ENCODE results near the gene RNF5. TPM values are rescaled to one million over a fixed set of nuclear protein-coding genes. Genes with fewer than 3 reads are reported as not detected.

RNF5 gene
- total and polyA plus RNA-seq, 2 donors (not counting 1 experiment from before 2014, with no cell fraction given): 25.5 to 40.7 TPM

DNA sequence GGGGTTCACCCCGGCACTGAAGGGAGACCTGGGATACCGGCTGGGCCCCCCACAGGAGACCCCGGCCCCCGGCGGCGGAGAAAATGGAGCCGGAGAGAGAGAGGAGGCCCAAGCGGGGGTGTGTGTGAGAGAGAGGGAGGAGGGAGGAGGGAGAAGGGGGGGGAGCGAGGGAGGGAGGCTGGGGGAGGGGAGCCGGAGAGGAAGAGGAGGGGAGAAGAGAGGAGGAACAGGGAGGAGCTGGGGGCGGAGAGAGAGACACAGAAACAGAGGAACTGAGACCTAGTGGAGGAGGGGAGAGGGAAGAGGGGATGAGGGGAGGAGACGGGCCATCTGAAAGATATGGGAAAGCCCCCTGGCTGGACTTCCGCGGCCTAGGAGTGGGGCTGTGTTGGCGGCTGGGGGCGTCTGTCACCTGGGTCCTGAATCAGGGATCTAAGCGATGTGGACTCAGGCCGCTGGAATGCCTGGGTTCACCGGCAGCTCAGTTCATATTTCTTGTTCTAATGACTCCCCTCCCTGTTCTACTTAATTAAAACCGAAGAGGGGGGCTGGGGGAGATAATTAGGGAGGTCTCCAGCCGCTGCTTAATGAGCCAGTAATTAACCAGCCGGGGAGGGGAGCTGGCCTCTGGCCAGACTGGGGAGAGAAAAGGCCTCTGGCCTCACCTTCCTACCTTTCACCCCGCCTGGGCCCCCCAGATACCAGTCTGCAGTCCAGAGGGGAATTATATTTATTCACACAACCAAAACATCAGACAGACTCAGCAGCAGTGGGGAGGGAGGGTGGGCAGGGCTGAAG, 12.0 kb downstream of the RNF5 start, which contains the start of gene PBX2:
TSS of gene PBX2 (minus strand) at position 149 of the 798 bp plus-strand sequence. CDS start 287 bp downstream, outside the sequence.
- no peaks in the 10 kb centered on the region for H3K27me3 Mint-ChIP-seq
- Histone ChIP-seq H3K27me3 (replicated peaks in 1 of 4; ENCODE audit: control extremely low read depth in 1 of 4, control insufficient read depth in 3 of 4, insufficient read depth in 4 of 4, low read length in 3 of 4) (no peaks in the 10 kb centered on the region), H3K4me2 (replicated peaks; ENCODE audit: low read depth, low read length, poor library complexity, severe bottlenecking) (peak within 1 kb of the TSS; percentile 91), H4K20me1 (ENCODE audit: control insufficient read depth, insufficient read depth, low read length, poor library complexity, severe bottlenecking) (no peaks in the 10 kb centered on the region), H3K4me3 (ENCODE audit: control extremely low read depth in 1 of 5, extremely low read depth in 1 of 5, insufficient read depth in 1 of 5, low read depth in 2 of 5, low read length in 4 of 5) (peak within 1 kb of the TSS; percentile 74 to 99 (median 95)), H3K4me1 (ENCODE audit: control insufficient read depth in 2 of 2, insufficient read depth in 2 of 2, low read length in 2 of 2) (peaks cover 55 to 74% of the 10 kb centered on the region in 2 donors), H2AFZ (ENCODE audit: insufficient read depth, low read depth, low read length, poor library complexity, severe bottlenecking) (peak within 1 kb of the TSS; percentile 41), H3K27ac (ENCODE audit: low read length in 2 of 2) (peak within 1 kb of the TSS; percentile 93 to 97), H3K9me3 (ENCODE audit: control extremely low read depth in 1 of 3, control insufficient read depth in 2 of 3, insufficient read depth in 1 of 3, low read length in 2 of 3) (no peaks in the 10 kb centered on the region), H3K36me3 (replicated peaks in 1 of 2; ENCODE audit: control extremely low read depth in 1 of 2, control insufficient read depth in 1 of 2, extremely low read depth in 1 of 2, insufficient read depth in 2 of 2, low read length in 1 of 2) (peaks cover 0 to 37% of the 10 kb centered on the region in 2 experiments), H3K79me2 (ENCODE audit: control insufficient read depth, insufficient read depth, low read length) (peaks cover 58% of the 10 kb centered on the region), H3K9ac (ENCODE audit: low read length) (peak within 1 kb of the TSS; percentile 96)
- ATAC-seq (ENCODE audit: low read depth): peak; percentile 86
- H3K27ac Mint-ChIP-seq: peak within 1 kb of the TSS; percentile 96
- no peak for TF ChIP-seq EZH2 (IDR thresholded peaks at IDR 0.05; ENCODE audit: borderline replicate concordance, insufficient read depth, low read depth, low read length, poor library complexity, severe bottlenecking)
- TF ChIP-seq, protein P1, sequence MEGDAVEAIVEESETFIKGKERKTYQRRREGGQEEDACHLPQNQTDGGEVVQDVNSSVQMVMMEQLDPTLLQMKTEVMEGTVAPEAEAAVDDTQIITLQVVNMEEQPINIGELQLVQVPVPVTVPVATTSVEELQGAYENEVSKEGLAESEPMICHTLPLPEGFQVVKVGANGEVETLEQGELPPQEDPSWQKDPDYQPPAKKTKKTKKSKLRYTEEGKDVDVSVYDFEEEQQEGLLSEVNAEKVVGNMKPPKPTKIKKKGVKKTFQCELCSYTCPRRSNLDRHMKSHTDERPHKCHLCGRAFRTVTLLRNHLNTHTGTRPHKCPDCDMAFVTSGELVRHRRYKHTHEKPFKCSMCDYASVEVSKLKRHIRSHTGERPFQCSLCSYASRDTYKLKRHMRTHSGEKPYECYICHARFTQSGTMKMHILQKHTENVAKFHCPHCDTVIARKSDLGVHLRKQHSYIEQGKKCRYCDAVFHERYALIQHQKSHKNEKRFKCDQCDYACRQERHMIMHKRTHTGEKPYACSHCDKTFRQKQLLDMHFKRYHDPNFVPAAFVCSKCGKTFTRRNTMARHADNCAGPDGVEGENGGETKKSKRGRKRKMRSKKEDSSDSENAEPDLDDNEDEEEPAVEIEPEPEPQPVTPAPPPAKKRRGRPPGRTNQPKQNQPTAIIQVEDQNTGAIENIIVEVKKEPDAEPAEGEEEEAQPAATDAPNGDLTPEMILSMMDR (IDR thresholded peaks at IDR 0.05): no peak
- H3K4me1 Mint-ChIP-seq: peaks cover 80% of the 10 kb centered on the region
- WGBS (ENCODE audit: insufficient coverage): 0% methylated on average over 7 of the region's 23 CpGs
- intact Hi-C loops (cut with micrococcal nuclease): loop anchor here (1.0 to 10.0 kb wide), 3 partner anchors 14 to 695 kb away; partner anchors contain the start of genes AGPAT1, CLIC1 and MICB
- peak; percentile 93 for DNase-seq
- H3K9me3 Mint-ChIP-seq (ENCODE audit: insufficient read depth): no peaks in the 10 kb centered on the region
- peak within 1 kb of the TSS; percentile 91 for H3K4me3 Mint-ChIP-seq
- POLR2A ChIA-PET: interaction anchor here (0.6 to 1.7 kb wide), 11 partner anchors 8 to 781 kb away, joined by 3 to 11 read pairs (median 4); partner anchors contain the start of genes AGPAT1, ATF6B, BRD2 and HLA-DMB
- CTCF ChIA-PET: interaction anchor here (0.7 to 1.6 kb wide), 3 partner anchors 13 to 62 kb away, joined by 3 read pairs; partner anchors contain the start of gene ATF6B

All from B cell (primary cell).